ENCODE results near the gene MRM3. TPM values are rescaled to one million over a fixed set of nuclear protein-coding genes. Genes with fewer than 3 reads are reported as not detected.
"Not testable (repeated sequence)": the region's sequence is repeated elsewhere in the genome, so short reads cannot be mapped to it uniquely, and the experiment has no call there.

Gene MRM3, protein sequence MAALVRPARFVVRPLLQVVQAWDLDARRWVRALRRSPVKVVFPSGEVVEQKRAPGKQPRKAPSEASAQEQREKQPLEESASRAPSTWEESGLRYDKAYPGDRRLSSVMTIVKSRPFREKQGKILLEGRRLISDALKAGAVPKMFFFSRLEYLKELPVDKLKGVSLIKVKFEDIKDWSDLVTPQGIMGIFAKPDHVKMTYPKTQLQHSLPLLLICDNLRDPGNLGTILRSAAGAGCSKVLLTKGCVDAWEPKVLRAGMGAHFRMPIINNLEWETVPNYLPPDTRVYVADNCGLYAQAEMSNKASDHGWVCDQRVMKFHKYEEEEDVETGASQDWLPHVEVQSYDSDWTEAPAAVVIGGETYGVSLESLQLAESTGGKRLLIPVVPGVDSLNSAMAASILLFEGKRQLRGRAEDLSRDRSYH
- 10 to 100 TPM; 16.6 to 20.7 (median 18.6) TPM for polyA plus RNA-seq (ENCODE audit: insufficient read length in 4 of 4)

DNA sequence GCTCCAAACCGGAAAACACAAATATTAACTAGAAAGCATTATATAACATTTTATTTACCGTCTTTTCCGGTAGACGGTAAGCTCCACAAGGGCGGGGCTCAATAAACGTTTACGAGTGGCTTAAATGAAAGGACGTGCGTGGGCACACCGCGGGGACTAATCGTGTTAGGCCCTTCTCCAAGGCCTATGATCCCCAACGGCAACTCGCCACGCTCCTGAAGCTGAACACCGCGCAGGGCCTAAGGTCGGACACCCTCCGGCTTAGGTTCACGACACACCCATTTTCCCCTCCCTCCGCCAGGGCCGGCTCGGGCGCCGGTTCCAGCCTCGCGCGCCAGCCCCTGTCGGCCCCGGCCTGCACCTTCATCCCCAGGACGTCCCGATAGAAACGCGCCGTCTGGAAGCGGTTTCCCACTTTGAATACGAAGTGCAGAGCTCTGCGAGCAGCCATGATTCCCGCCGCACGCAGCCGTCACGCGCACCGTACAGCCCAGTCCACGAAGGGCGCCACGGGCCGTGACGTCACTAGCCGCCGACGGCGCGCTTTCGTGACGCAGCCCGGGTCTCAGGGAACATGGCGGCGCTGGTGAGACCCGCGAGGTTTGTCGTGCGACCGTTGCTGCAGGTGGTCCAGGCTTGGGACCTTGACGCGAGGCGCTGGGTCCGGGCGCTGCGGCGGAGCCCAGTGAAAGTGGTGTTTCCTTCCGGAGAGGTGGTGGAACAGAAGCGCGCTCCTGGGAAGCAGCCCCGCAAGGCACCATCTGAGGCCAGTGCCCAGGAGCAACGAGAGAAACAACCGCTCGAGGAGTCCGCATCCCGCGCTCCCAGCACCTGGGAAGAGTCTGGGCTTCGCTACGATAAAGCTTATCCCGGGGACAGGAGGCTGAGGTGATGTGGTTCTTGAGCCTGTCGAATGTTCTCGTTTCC, at the start of gene MRM3, which contains the start of gene GLOD4:
Gene MRM3 (plus strand): TSS at position 549 of the 927 bp plus-strand sequence. CDS start 26 bp downstream, at position 575.
Gene GLOD4 (minus strand): TSS at position 476 of the 927 bp plus-strand sequence. CDS start 25 bp downstream, at position 451.
- peak; percentile 81 to 94 (median 84) for DNase-seq (ENCODE audit: low read depth in 4 of 4, low spot score in 3 of 4)

DNA sequence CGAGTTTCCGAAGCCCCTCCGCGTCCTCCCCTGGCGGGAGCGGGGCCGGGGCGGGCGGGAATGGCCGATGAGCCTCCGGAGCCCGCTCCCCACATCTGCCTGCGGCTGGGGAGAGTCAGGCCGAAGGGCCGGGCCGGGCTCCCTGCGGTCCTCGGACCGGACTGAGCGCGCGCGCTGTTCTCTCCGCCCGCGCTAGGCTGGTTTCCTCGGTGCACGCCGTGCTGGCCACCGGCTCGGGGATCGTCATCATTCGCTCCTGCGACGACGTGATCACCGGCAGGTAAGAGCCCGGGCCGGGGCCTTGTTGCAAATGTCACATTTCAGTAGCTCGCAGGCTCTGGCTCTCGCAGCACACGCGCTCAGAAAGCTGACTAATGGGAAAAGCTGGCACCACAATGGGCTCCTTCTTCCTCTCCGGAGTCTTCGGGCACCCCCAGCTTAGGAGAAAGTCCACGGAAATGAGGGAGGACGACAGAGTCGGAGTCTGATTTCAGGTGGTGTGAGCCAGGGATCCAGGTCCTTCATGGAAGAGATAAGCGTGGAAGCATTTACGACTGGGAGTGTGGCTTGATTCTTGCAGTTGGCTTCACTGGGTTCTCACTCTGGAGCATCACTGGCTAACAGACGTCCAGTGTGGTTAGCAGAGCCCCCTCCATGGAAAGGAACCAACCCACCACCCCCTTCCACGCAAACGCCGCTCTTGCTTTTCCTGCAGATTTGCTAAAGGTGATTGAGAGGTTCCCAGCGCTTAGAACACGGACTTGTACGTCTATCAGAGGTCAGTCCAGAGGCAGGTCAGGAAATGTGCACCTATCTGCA, 49.0 kb upstream of the MRM3 start:
- peak in 2 of 4 donors; percentile 20 to 41 for DNase-seq (ENCODE audit: low read depth in 4 of 4, low spot score in 3 of 4)

DNA sequence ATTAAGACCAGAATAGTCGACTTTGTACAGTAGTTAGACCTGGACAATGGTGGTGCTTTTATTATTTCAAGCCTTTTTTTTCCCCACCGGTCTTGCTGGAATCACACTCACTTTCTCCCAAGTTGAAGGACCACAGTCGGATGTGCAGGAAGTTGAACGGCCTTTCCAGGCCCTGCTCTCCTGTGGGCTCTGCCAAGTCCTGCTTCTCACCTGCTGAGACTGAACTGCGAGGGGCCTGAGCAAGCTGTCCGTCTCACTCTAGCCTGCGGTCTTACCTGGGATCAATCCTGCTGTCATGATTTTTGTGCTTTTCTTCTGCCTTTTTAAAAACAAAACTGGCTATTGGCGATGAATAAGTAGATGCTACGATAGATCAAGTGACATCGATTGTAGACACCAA, 48.4 kb upstream of the MRM3 start:
- DNase-seq (ENCODE audit: low read depth in 4 of 4, low spot score in 3 of 4) = no peak

DNA sequence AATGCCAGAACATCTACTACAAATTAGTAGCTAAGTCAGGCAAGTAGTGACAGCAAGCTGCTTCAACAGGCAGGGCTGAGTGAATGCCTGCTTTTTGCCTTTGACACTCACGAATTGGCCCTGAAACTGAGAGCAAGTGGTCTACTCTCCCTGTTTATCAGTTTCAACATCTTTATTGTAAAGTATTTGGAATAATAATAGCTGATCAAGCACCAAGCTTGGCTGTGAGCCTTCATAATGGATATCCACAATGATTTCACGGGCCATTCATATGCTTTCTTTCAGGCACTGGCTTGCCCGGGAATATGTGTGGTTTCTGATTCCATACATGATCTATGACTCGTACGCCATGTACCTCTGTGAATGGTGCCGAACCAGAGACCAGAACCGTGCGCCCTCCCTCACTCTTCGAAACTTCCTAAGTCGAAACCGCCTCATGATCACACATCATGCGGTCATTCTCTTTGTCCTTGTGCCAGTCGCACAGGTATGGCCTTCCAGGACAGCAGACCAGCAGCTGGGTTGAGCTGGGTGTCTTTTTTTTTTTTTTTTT, 44.5 kb upstream of the MRM3 start:
- DNase-seq (ENCODE audit: low read depth in 4 of 4, low spot score in 3 of 4) = no peak

DNA sequence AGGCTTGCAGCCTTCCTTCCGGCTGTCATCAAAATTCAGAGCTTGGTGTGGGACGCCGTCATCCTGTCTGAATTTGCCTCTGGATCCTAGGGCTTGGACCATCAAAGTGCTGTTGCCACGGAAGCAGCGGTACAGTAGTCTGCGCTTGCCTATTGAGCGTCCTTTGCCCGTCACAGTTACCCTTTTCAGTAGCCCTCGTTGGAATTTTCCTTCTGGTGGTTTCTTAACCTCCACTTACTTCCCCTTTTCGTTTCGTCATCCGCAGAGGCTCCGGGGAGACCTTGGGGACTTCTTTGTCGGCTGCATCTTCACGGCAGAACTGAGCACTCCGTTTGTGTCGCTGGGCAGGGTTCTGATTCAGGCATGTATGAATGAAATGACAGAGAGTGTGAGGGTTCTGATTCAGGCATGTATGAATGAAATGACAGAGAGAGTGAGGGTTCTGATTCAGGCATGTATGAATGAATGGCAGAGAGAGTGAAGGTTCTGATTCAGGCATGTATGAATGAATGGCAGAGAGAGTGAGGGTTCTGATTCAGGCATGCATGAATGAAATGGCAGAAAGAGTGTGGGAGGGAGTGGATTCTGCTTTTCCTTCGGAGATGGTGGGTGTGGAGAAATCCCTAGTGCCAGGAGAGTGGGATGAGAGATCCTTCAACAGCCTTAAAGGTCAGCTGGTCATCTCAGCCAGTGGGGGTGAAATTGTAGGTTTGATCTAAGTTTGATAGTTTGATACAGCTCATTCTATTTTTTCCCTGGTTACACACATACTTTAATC, 41.7 kb upstream of the MRM3 start:
- DNase-seq (ENCODE audit: low read depth in 4 of 4, low spot score in 3 of 4) = no peak

DNA sequence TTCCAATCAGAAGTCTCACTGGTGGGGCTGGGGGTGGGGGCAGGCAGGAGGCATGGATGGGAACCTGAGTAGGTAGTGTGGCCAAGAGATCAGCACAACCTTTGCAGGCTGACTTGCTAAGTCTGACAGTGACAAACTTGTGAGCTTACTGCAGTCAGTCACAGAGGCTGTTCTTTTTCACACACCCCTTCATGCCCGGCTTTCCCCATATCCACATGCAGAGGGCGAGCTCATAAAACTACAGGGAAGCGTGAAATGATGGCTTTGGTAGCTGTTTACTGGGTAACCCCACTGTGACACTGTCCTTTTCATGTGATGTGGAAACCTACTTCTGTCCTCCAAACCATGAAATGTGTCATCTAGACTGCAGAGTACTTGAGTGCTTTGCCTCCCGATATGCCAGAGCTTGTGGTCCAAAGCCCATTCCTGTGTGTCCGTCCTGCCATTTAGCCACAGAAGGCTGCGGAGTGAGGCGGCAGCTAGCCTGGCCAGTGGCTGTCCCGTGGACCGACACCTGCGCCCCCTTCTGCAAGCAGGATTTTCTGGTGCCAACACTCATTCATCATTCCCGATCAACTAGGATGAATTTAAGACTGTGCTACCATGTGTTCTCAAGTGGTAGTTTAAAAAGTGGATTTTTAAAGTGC, 39.9 kb upstream of the MRM3 start:
- no peak for DNase-seq (ENCODE audit: low read depth in 4 of 4, low spot score in 3 of 4)

DNA sequence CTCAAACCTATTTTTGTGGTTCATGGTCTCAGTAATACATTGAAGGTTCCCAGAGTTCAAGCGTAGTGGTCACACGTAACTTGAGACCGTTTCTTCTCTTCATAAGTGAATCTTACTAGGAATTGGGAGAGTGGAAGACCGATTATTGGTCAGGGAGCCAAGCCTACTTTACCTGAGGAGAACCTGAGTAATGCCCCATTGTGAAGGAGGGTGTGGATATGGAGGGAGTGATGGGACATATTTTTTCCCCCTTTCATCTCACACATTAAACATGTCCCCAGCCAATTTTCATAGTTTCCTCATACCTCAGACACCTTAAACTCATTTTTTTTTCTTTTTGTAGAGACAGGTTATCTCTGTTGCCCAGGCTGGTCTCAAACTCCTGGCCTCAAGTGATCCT, 39.0 kb upstream of the MRM3 start:
- no peak for DNase-seq (ENCODE audit: low read depth in 4 of 4, low spot score in 3 of 4)

DNA sequence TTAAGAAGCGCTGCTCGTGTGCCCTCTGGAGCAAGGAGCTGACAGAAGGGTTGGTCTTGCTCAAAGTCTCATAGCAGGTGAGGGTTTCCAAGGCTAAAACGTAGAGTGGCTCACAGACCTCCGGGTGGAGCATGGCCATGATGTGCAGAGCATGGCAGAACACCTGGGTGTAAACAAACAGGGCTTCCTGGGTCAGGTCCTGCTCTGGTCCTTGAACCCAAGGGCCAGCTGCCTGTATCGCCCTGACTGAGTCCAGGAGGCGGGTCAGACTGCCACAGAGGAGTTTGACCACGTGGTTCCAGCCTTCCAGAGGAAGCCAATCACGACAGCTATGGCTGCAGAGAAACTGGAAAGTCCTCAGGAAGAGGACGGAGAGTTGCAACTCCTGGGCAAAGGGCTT, 37.2 kb upstream of the MRM3 start:
- no peak for DNase-seq (ENCODE audit: low read depth in 4 of 4, low spot score in 3 of 4)

DNA sequence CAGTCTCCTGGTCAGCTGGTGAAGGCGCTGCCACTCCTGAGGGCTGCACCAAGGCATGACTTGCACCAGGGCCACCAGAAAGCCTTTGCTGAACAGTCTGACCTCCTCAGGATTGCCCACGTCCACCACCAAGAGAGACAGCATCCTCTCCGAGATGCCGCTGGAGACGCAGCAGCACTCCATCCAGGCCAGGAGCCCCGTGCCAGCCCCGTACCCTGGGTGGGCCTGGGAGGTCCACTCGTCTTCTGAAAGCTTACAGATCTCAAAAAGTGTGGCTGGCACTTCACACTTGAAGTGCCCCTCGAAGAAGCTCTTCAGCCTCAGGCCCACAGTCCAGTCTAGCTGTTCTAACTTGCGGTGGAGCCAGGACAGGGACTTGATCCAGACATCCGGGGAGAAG, 36.7 kb upstream of the MRM3 start:
- no peak for DNase-seq (ENCODE audit: low read depth in 4 of 4, low spot score in 3 of 4)

DNA sequence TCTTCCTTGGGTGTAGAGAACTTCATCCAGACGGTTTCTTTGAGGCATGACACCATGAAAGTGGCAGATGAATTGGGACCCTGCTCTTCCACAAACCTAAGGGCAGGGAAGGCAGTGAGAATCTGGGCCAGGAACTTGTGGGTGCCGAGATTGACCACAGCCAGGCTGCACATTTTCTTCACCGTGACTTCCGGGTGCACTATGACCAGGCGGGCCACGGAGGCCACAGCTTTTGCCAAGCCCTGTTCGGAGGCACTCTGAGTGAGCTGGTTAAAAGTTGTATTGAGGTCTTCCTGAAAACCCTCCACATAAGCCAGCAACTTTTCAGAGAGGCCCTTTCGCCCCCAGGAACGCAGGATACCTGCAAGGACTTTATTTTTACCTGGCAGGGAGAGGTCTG, 36.0 kb upstream of the MRM3 start:
- no peak for DNase-seq (ENCODE audit: low read depth in 4 of 4, low spot score in 3 of 4)

DNA sequence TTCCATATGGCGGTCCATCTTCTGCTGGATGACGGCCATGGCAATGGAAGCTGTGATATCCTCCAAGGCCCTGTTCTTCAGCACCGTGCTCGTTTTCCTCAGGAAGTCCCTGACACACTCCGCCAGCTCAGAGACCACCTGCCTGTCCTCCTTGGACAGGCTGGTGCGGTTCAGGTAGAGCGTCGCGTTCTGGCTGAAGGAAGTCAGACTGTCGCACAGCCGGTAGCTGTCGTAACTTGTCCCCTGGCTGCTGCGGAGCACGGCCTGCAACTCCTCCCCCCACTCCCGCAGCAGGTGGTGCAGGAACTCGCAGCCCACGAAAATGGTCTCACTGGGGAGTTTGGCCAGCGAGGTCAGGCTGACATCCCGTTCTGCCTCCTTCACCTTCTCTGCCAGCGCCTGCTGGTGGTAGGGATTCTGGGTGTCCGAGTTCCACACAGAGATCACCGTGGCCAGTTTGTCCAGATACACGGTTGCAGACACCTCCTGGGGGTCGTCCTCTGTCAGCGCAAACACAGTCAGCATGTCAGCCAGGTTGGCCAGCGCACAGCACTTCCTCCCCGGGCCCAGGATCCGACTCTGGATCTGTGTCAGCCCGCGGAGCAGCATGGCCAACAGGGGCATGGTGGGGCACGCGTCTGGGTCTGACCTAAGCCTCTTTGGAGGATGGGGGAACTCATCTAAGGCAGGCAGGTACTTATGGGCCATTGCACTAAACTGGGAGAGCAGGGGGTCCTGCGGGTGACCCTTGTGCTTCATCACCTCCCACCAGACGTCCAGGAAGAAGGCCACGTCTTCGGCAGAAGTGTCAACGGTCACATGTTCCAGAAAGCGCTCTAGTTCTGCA, 35.1 kb upstream of the MRM3 start:
- no peak for DNase-seq (ENCODE audit: low read depth in 4 of 4, low spot score in 3 of 4)

DNA sequence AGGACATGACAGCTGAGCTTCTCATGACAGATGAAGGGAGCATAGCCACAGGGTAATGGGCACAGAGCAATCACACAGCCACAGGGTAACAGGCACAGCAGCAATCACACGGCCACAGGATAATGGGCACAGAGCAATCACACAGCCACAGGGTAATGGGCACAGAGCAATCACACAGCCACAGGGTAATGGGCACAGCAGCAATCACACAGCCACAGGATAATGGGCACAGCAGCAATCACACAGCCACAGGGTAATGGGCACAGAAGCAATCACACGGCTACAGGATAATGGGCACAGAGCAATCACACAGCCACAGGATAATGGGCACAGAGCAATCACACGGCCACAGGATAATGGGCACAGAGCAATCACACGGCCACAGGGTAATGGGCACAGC, 33.5 kb upstream of the MRM3 start:
- DNase-seq (ENCODE audit: low read depth in 4 of 4, low spot score in 3 of 4) = not testable (repeated sequence)

DNA sequence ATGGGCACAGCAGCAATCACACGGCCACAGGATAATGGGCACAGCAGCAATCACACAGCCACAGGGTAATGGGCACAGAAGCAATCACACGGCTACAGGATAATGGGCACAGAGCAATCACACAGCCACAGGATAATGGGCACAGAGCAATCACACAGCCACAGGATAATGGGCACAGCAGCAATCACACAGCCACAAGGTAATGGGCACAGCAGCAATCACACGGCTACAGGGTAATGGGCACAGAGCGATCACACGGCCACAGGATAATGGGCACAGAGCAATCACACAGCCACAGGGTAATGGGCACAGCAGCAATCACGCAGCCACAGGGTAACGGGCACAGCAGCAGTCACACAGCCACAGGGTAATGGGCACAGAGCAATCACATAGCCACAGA, 32.8 kb upstream of the MRM3 start:
- not testable (repeated sequence) for DNase-seq (ENCODE audit: low read depth in 4 of 4, low spot score in 3 of 4)

DNA sequence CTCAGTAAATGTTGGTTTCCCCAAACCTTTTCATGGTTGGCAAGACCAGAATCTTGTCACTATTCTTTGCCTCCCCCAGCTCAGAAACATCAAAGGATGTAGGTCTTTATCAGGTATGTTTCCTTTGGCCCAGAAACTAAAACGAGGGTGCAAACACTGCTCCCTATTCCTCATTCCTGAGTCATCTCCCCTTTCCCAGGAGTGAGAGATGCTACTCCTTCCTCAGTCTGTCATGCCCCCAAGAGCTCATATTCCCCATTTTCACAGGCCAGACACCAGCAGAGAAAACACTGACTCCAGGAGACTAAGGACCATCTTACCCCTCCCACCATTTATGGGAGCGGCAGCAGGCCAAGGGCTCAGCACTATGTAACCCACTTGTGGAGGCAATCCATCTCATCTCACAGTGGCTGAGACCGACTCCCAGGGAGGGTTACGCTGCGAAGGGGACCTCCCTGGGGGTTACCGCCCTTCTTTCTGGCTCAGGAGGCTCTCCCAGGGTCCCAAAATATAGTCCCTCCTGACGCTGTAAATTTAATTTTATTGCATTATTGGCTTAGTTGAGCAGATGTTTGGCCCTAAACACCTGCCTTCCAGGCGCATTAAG, 31.6 kb upstream of the MRM3 start:
- DNase-seq (ENCODE audit: low read depth in 4 of 4, low spot score in 3 of 4) = no peak

DNA sequence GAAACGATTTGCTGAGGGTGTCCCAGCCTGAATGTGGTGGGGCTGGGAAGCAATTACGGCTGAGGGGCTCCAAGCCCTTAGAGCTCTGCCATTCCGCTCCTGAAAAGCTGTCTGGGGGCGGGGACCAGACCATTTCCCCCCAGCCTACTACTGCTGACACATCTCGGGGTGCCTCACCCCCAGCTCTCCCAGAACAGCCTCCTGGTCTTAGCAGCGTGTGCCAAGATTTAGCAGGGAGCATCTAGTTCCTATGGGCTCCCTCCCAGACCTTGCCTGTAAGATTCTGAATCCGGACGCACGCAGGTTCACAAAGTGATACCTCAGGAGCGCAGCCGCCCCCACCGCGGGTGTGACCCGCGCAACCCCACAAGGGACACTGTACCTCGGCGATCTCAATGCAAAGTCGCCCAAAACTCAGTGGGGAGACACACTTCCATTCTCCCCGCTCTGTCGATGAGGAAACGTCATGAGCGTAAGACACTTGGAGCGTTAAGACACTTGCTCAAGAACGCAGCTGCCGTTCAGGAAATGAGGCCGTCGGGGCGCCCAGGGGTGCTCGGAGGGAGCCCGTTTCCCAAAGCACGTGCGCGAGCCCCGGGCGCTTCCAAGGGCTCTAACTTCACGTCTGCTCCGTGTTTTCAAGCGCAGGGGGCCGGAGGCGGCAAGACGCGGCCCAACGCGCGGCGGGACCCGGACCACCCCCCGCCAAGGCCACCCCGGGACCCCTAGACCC, 30.7 kb upstream of the MRM3 start:
- DNase-seq (ENCODE audit: low read depth in 4 of 4, low spot score in 3 of 4) = no peak

DNA sequence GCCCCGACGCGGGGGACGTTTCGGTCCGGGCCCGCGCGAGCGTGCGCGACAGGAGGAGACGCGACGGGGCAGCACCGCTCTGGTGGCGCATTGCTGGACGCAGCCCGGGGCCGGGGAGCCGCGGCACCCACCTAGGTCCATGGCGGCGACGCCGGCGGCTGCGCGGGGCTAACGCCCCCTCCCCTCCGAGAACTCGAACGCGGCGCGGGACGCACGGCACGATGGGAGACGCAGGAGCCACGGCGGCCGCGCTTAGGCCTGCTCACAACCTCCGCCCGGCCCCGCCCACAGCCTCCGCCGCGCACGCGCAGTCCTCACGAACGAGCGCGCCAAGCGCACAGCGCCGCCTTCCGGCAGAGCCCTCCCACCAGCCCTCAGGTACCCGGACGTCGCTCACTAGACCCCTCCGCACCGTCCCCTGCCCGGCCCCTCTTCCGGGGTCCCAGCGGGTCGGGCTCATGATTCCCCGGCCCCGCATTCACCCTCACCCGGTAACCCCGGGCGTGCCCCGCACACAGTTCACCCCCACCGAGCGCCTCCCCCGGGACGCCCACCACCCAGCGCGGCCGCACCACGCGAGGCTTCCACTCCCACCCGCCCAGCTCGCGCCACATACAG, 30.0 kb upstream of the MRM3 start, which contains the start of gene GEMIN4:
Gene GEMIN4 (minus strand): TSS at position 263 of the 618 bp plus-strand sequence. CDS start 122 bp downstream, at position 141.
- DNase-seq (ENCODE audit: low read depth in 4 of 4, low spot score in 3 of 4) = peak; percentile 74 to 96 (median 82)

Data from right renal pelvis (tissue), 4 donors.